Dermis lymphatic vessel endothelial cell (primary cell): ENCODE results near the gene OAS3. TPM values are rescaled to one million over a fixed set of nuclear protein-coding genes. Genes with fewer than 3 reads are reported as not detected.

Experiments
- total RNA-seq: library from RNA; depleted of rRNA; stranded (reverse); fragments of >200 nt; gene quantifications from 2 replicates; pipeline ENCODE4 v1.2.1, GENCODE V29; 2014

The OAS3 gene
- 2.5 and 3.0 TPM in 2 replicates for total RNA-seq

GRCh38 chr12:112937741-112938719 is at the start of gene OAS3:
Gene OAS3, plus strand, starts transcription at chr12:112938474. Its CDS starts 57 bp downstream, at chr12:112938531.

GRCh38 chr12:112906712-112907414 is 31.4 kb upstream of the OAS3 start, which contains the start of gene OAS1:
Gene OAS1, plus strand, starts transcription at chr12:112906962. Its CDS starts 78 bp downstream, at chr12:112907040.

GRCh38 chr12:112978163-112979040 is 40.1 kb downstream of the OAS3 start, which contains the start of gene OAS2:
Gene OAS2, plus strand, starts transcription at chr12:112978519. Its CDS starts 90 bp downstream, at chr12:112978609.

Other genes starting within 250 kb of the OAS3 start
- gene RPH3A, start 146.7 kb upstream of the OAS3 start, total RNA-seq: not detected in 2 replicates
- gene OAS1, start 31.5 kb upstream of the OAS3 start, total RNA-seq: 17.7 and 24.2 TPM in 2 replicates
- 0.43 and 0.95 TPM in 2 replicates for gene OAS2, start 40.0 kb downstream of the OAS3 start, total RNA-seq
- 1.5 and 2.9 TPM in 2 replicates for gene DTX1, start 118.3 kb downstream of the OAS3 start, total RNA-seq
- not detected in 2 replicates for gene RASAL1, start 197.3 kb downstream of the OAS3 start, total RNA-seq
- not detected in 2 replicates for gene CFAP73, start 211.2 kb downstream of the OAS3 start, total RNA-seq
- gene DDX54, start 247.0 kb downstream of the OAS3 start, total RNA-seq: 28.7 and 38.3 TPM in 2 replicates
- 11.9 and 16.8 TPM in 2 replicates for gene RITA1, start 247.2 kb downstream of the OAS3 start, total RNA-seq